NCI-H524 (cell line): ENCODE data around the gene ZNF587.
"Not testable (repeated sequence)": the region's sequence is repeated elsewhere in the genome, so short reads cannot be mapped to it uniquely, and the experiment has no call there.

ENCODE experiments used
- DNase-seq, 2 experiments: peaks; one replicate each; lab custom pipeline; 2025; lab: John Stamatoyannopoulos, UW

ZNF587 gene

DNA sequence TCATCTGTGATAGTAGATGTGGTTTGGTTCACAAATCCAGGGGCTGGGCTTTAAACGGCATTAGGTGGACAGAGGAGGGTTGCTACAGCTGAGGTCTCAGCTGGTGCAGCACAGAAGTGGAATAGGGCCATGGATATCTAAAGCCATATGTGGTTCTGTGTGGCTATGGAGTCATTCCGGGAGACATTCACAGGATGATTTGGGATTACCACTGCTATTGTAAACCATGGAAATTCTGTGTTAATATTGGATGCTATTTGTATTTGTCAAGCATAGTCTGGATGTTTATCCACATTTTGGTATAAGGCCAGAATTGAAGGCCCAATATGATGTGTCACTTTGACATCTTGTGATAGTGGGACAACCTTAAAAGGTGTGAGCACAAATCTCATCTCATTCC lies 26.5 kb upstream of the ZNF587 start:
- DNase-seq: not testable (repeated sequence)

DNA sequence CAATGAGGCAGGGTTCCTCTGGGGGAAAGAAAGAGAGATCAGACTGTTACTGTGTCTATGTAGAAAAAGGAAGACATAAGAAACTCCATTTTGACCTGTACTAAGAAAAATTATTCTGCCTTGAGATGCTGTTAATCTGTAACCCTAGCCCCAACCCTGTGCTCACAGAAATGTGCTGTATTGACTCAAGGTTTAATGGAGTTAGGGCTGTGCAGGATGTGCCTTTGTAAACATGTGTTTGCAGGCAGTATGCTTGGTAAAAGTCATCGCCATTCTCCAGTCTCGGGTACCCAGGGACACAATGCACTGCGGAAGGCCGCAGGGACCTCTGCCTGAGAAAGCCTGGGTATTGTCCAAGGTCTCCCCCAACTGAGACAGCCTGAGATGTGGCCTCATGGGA lies 26.1 kb upstream of the ZNF587 start:
- not testable (repeated sequence) for DNase-seq

DNA sequence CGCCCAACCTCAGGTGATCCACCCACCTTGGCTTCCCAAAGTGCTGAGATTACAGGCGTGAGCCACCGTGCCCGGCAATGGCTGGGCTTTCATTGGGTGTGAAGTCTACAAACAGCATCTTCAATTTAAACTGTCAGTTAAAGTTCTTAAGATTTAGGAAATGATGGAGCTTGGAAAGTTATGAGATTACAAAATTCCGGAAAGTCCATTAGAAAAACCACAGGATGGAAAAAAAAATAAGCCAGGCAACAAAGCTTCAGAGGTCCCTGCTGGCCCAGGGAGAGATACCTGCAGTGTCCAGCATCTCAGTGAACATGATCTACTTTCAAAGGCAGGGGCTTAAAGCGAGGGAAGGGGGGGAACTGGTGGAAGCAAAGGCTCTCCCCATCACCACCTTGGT lies 24.1 kb upstream of the ZNF587 start:
- no peak for DNase-seq

DNA sequence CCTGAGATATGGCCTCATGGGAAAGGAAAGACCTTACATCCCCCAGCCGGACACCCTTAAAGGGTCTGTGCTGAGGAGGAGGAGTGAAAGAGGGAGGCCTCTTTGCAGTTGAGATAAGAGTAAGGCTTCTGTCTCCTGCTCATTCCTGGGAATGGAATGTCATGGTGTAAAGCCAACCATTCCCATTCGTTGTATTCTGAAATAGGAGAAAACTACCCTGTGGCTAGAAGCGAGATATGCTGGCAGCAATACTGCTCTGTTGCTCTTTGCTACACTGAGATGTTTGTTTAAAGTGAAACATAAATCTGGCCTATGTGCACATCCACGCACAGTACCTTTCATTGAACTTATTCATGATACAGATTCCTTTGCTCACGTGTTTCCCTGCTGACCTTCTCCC lies 20.3 kb upstream of the ZNF587 start:
- no peak for DNase-seq

DNA sequence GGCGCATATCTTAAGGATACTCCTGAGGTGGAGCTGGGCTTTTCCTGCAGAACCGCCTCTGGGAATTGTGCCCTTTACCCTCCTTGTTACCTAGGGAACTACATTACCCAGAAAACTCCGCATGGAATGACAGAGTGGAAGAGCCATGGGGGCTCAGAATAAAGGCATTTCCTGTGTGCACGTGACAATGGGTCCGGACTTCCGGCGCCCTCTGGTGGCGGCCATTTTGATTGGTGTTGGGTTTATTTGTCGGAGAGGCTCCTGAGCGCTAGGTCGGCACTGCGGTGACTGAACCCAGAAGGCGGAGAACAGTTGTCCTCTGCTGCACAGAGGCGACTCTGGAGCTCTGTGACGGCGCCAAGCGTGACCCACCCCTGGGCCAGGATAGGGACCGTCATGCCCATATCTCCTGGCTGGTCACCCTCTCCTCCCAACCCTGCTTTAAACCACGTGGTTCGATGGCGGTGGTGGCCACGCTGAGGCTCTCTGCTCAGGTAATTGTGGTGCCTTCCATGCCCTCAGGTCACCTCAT lies 19.5 kb upstream of the ZNF587 start, which contains the start of gene ZNF587B:
Gene ZNF587B (plus strand): TSS at position 229 of the 532 bp plus-strand sequence. CDS start 230 bp downstream, at position 459.
- peak in 1 of 2 experiments; percentile 40 for DNase-seq

DNA sequence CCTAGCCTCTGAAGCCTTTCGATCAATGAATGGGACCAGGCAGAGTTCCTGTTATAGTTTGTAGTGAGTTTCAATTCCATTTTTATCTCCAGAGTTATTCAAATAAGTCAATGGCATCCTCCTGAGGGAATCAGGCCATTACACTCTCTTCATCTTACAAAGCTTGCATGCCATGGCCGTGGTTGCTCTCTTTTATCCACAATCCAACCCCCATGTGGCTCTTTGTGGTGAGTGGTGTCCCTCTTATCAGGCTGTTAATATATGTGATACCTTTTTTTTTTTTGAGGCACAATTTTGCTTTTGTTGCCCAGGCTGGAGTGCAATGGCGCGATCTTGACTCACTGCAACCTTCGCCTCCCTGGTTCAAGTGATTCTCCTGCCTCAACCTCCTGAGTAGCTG lies 12.7 kb upstream of the ZNF587 start:
- DNase-seq: not testable (repeated sequence)

DNA sequence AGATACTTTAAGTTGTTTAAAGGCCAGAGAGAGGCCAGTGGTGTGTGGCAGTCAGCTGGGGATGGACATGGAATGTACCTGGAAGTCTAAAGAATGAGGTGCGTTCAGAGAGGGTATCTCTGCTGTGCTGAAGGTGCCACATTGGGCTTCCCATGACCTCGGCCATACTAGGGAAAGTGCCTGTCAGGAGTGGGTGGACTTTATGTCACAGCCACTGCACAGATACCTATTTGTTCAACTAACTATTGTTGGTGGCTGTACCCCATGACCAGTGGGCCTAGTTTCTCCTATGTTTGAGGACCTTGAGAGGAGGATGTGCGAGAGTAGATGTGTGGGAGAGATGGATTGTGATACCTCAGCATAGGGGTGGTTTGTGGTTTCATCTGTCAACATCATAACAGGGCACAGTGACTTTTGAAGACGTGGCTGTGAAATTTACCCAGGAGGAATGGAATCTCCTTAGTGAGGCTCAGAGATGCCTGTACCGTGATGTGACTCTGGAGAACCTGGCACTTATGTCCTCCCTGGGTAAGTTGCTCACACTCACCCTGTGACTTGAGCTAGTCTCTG lies 11.0 kb upstream of the ZNF587 start:
- not testable (repeated sequence) for DNase-seq

DNA sequence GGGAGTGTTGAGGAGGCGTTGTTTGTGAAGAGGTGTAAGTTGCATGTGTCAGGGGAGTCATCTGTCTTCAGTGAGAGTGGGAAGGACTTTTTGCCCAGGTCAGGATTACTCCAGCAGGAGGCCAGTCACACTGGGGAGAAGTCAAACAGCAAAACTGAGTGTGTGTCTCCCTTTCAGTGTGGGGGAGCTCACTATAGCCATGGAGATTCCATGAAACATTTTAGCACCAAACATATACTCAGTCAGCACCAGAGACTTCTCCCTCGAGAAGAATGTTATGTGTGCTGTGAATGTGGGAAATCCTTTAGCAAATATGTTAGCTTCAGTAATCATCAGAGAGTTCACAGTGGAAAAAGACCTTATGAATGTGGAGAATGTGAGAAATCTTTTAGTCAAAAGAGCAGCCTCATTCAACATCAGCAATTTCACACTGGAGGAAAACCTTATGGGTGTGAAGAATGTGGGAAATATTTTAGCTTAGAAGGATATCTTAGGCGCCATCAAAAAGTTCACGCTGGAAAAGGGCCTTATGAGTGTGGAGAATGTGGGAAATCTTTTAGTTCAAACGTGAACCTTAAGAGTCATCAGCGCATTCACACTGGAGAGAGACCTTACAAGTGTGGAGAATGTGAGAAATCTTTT lies 8.4 kb upstream of the ZNF587 start:
- no peak for DNase-seq

DNA sequence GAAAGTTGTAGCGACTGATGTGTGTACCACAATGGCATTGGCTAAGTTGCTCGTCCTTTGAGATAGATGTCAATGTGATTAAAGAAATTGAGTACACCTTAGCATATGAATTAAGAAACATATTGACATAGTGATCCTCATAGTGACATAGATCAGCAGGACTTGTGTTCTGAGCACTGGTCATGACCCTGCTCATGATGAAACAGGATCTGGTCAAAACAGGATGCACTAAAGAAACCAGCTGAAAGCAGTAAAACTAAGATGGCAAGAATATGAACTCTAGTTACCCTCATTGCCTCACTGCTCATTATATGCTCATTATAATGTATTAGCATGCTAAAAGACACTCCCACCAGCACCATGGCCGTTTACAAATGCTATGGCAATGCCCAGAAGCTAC lies 2.5 kb upstream of the ZNF587 start:
- not testable (repeated sequence) for DNase-seq

DNA sequence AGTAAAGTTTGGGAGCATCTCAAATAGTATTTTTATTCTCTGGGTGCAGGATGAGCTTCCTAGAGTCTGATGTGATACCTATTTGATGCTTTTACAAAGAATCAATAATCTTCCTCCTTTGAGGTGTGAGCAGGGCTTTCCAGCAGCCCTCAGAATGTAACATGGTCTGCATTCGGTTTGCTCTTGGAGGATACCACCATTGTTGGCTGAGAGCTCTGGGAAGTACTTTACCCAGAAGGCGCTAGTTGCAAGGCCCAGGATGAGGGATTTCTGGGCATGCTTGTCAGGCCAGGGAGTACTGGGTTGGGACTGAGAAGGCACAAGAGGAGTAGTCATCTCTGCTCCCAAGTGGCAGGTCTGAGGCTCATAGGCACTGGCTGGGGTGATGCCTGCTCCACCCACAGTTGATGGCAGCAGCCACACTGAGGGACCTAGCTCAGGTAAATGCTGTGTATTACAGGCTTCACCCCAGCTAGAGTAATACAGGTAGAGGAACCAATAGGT lies 445 bp upstream of the ZNF587 start:
- DNase-seq: not testable (repeated sequence)

DNA sequence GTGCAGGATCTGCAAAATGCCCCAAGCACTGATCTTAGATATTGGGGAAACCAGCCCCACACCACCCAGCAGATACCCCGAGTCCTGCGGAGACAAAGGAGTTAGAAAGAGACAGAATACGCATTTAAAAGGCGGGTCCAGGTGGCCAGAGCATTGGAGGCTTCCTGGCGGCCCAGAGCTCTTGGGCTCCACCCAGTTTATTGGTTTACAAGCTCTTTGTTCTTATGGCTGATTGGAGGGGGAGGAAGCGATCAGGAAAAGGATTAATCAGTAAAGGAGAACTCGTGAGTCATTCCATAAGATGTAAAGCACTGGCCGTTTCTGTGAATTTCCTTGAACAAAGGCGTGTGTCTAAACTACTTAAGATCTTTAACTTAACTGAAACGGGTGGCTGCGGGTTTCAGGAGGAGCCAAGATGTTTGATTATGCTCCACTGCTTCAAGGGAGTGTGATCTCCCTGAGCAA lies 926 bp downstream of the ZNF587 start:
- DNase-seq: no peak

DNA sequence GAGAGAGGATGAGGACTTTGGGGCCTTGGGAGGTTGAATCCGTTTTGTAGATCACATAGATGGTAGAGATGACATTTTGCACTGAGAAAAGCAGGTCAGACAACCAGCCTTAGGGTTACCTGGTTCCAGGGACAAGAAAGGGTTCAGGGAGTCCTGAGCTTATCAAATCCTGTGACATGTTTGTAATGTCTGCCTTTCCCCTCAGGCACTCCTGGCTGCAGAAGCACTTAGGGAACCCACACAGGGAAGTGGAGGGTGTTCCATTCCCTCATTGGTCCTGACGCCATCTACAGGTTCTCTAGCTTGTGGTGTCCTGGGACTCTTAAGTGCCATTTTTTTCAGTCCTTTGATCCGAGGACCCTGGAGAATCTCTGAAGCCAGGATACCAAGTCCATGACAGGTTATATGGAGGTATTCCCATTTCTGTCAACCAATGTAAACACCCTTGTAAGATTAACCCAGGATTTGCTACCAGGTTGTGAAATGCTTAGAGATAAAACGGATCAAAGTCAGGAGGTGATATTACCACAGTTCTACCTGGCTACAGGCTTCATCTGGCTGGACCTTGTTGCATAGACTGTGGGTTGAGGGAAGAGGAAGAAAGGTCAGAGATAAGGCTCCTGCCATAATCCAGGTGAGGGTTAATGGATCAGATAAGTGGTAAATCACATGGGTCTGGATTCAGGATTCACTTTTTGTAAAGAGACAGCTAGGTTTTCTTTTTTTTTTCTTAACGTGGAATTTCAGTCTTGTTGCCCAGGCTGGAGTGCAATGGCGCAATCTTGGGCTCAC lies 2.3 kb downstream of the ZNF587 start:
- not testable (repeated sequence) for DNase-seq

DNA sequence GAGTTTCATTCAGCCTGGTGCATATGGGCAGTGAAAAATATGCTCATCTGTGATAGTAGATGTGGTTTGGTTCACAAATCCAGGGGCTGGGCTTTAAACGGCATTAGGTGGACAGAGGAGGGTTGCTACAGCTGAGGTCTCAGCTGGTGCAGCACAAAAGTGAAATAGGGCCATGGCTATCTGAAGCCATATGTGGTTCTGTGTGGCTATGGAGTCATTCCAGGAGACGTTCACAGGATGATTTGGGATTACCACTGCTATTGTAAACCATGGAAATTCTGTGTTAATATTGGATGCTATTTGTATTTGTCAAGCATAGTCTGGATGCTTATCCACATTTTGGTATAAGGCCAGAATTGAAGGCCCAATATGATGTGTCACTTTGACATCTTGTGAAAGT lies 4.5 kb downstream of the ZNF587 start:
- DNase-seq: not testable (repeated sequence)

DNA sequence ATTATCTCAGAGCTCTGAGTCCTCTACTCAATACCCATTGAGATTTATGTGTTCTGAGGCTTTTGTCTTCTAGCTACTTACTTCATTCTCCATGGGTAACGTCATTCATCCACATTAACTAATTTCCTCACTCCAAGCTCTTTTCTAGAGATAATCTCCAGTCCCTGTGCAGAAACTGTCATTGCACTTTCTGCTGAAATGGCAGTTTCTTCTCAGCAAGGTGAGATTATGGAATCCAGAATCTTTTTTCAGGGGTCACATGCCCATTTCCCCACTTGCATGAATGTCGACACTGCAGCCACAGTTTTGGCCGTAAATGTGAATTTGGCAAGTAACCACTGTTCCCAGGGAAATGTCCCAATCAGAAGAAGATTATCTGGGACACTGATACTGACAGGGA lies 12.7 kb downstream of the ZNF587 start:
- not testable (repeated sequence) for DNase-seq

DNA sequence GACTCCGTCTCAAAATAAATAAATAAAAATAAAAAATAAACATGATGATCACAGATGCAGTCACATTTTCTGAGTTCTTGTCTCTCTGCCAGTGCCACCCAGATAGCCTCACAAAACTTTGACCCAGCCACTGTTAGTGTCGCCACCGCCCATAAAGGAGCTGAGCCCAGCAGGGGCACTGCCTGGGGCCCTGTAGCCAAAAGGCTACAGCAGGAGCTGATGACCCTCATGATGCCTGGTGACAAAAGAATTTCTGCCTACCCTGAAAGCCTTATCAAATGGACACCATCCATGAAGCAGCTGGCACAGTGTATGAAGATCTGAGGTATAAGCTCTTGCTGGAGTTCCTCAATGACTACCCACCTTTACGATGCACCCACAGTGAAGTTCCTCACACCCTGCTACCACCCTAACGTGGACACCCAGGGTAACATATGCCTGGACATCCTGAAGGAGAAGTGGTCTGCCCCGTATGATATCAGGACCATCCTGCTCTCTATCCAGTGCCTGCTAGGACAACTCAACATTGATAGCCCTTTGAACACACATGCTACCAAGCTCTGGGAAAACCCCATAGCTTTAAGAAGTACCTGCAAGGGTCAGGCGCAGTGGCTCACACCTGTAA lies 18.3 kb downstream of the ZNF587 start:
- DNase-seq: no peak

DNA sequence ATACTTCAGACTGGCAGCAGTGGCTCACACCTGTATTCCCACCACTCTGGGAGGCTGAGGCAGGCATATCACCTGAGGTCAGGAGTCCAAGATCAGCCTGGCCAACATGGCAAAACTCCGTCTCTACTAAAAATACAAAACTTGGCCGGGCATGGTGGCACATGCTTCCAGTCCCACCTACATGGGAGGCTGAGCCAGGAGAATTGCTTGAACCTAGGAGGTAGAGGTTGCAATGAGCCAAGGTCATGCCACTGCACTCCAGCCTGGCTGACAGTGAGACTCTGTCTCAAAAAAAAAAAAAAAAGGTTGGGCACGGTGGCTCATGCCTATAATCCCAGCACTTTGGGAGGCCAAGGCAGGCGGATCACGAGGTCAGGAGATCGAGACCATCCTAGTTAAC lies 20.0 kb downstream of the ZNF587 start:
- not testable (repeated sequence) for DNase-seq

DNA sequence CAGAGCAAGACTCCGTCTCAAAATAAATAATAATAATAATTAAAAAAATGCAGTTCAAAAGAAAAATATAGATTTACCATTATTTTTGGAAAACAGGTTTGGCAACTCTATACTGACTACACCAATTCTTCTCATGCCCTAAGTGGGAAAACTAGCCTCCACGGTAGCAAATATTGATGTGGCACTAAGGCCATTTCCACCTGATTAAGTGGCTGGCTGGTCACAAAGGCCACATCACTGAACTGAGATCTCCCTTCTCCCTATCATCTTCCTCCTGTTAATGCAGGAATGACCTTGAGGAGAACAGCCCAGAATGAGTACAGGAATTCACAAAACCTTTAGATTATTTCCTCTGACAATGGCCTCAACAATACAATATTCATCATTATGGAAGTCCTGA lies 20.6 kb downstream of the ZNF587 start:
- DNase-seq: no peak

DNA sequence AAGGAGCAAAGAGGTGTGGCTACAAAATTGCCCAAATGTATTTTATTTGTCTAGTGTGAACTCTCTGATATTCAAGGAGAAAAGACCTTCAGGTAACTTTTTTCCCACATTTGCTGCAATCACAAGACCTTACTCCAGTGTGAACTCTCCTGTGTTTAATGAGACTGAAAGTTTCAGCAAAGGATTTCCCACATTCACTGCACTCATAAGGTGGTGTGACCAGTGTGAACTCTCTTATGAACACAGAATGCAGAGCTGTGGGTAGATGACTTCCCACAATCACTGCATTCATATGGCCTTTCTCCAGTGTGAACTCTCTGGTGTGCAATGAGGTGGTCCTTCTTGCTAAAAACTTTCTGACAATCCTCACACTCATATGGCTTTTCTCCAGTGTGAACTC lies 22.8 kb downstream of the ZNF587 start:
- DNase-seq: no peak

DNA sequence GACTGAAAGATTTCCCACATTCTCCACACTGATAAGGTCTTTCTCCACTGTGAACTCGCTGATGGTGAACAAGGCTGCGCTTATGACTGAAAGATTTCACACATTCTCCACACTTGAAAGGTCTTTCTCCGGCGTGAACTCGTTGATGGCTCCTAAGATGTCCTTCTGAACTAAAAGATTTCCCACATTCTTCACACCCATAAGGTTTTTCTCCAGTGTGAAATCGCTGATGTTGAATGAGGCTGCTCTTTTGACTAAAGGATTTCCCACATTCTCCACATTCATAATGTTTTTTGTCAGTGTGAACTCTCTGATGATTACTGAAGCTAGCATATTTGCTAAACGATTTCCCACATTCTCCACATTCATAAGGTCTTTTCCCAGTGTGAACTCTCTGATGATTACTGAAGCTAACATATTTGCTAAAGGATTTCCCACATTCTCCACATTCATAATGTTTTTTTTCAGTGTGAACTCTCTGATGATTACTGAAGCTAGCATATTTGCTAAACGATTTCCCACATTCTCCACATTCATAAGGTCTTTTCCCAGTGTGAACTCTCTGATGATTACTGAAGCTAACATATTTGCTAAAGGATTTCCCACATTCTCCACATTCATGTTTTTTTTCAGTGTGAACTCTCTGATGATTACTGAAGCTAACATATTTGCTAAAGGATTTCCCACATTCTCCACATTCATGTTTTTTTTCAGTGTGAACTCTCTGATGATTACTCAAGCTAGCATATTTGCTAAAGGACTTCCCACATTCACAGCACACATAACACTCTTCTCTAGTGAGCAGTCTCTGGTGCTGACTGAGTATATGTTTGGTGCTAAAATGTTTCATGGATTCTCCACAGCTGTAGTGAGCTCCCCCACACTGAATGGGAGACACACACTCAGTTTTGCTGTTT lies 24.5 kb downstream of the ZNF587 start:
- DNase-seq: not testable (repeated sequence)

DNA sequence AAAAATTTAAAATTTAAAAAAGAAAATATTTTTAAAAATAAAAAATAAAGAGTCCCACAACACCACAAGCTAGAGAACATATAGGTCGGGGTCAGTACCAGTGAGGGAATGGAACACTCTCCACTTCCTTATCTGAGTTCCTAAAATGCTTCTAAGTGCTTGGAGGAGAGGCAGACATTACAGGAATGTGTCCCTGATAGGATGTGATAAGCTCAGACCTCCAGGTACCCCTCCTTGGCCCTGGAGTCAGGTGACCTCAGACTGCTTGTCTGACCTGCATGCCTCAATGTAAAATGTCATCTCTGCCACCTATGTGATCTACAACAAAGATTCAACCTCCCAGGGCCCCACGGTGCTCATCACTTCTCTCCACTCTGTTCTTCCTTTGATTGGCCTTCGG lies 36.4 kb downstream of the ZNF587 start:
- DNase-seq: no peak
